Measurements from ENCODE around the gene KCNQ2.

GRCh38 chr20:63439866-63440265 is 32.6 kb downstream of the KCNQ2 start:
- TF ChIP-seq CTCF (IDR thresholded peaks at IDR 0.05; ENCODE audit: insufficient read depth, low read length): no peak
- TF ChIP-seq POLR2AphosphoS5 (IDR thresholded peaks at IDR 0.05; ENCODE audit: low read depth): no peak
- no peak for TF ChIP-seq SPI1 (IDR thresholded peaks at IDR 0.05; ENCODE audit: borderline replicate concordance, low read depth)
- no peak for TF ChIP-seq GABPA (IDR thresholded peaks at IDR 0.05; ENCODE audit: low read depth)

Data from HL-60 (cell line).